Ishikawa (cell line): ENCODE measurements around the gene TMEM175.

Experiments used
- CEBPB ChIP-seq: IDR thresholded peaks from 2 replicates; pipeline ENCODE4 v1.6.1; 2012
- CREB1 ChIP-seq: IDR thresholded peaks from 2 replicates; pipeline ENCODE4 v1.6.1; 2012; ENCODE audit warnings: low read depth
- EGR1 ChIP-seq: IDR thresholded peaks from 2 replicates; pipeline ENCODE4 v1.6.1; 2012
- EP300 ChIP-seq: IDR thresholded peaks from 2 replicates; pipeline ENCODE4 v1.6.1; 2012; ENCODE audit warnings: borderline replicate concordance
- FOXM1 ChIP-seq: IDR thresholded peaks from 2 replicates; pipeline ENCODE4 v1.6.1; 2012; ENCODE audit warnings: low read depth, borderline replicate concordance
- NFIC ChIP-seq: IDR thresholded peaks from 2 replicates; pipeline ENCODE4 v1.6.1; 2012
- RAD21 ChIP-seq: IDR thresholded peaks from 2 replicates; pipeline ENCODE4 v1.6.1; 2012; ENCODE audit warnings: low read depth
- REST ChIP-seq: IDR thresholded peaks from 2 replicates; pipeline ENCODE4 v1.6.1; 2012; ENCODE audit warnings: low read depth, mild to moderate bottlenecking
- TAF1 ChIP-seq: IDR thresholded peaks from 2 replicates; pipeline ENCODE4 v1.6.1; 2012; ENCODE audit warnings: low read depth, mild to moderate bottlenecking
- TCF12 ChIP-seq: IDR thresholded peaks from 2 replicates; pipeline ENCODE4 v1.6.1; 2012; ENCODE audit warnings: low read depth
- TEAD4 ChIP-seq: IDR thresholded peaks from 2 replicates; pipeline ENCODE4 v1.6.1; 2012
- YY1 ChIP-seq: IDR thresholded peaks from 2 replicates; pipeline ENCODE4 v1.6.1; 2012; ENCODE audit warnings: low read depth
- ZBTB7A ChIP-seq: IDR thresholded peaks from 2 replicates; pipeline ENCODE4 v1.6.1; 2012; ENCODE audit warnings: low read depth
- TF ChIP-seq, protein P1 (sequence below): IDR thresholded peaks from 2 replicates; pipeline ENCODE4 v1.6.1; 2012
- TF ChIP-seq, protein P2 (sequence below): IDR thresholded peaks from 2 replicates; pipeline ENCODE4 v1.6.1; 2012

TMEM175 gene

DNA sequence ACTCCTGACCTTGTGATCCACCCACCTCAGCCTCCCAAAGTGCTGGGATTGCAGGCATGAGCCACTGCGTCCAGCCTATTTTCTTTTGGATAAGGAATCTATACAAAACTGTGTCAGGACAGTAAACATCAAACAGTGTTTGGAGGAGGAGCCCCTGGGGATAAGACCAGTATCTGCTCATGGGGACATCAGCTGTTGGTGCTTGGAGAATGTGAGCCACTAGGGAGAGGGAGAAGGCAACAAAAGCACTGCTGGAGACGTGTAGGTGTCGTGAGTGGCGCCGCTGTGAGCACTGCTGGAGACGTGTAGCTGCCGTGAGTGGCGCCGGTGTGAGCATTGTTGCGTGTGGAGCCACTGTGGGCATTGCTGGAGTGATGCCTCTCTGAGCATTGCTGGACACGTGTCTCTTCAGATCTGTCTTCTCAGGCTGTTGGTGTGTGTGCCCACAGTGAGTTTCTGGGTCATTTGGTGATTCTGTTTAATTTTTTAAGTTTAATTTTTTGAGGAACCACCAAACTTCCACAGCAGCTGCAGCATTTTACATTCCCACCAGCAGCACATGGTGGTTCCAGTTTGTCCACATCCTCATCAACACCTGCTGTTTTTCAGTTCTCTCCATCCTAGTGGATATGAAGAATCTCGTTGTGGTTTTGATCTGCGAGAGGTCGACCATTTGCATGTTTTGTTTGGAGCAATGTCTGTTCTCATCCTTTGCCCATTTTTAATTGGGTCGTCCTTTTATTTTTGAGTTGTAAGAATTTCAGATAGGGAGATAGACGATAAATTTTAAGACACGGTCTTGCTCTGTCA, 22.2 kb downstream of the TMEM175 start:
- TF ChIP-seq ZBTB7A, result no peak
- no peak for TF ChIP-seq EP300
- TF ChIP-seq, protein P1, sequence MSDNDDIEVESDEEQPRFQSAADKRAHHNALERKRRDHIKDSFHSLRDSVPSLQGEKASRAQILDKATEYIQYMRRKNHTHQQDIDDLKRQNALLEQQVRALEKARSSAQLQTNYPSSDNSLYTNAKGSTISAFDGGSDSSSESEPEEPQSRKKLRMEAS, result no peak
- TF ChIP-seq, protein P2, sequence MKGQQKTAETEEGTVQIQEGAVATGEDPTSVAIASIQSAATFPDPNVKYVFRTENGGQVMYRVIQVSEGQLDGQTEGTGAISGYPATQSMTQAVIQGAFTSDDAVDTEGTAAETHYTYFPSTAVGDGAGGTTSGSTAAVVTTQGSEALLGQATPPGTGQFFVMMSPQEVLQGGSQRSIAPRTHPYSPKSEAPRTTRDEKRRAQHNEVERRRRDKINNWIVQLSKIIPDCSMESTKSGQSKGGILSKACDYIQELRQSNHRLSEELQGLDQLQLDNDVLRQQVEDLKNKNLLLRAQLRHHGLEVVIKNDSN, result no peak
- TF ChIP-seq REST, result no peak
- TF ChIP-seq FOXM1, result no peak
- TF ChIP-seq TCF12, result no peak
- TF ChIP-seq YY1, result no peak
- no peak for TF ChIP-seq RAD21
- TF ChIP-seq NFIC, result no peak
- TF ChIP-seq CREB1, result no peak
- TF ChIP-seq TEAD4, result no peak

GRCh38 chr4:955161-955921, 23.1 kb downstream of the TMEM175 start:
- TF ChIP-seq, protein P1, result no peak
- TF ChIP-seq RAD21, result no peak
- TF ChIP-seq FOXM1, result no peak
- no peak for TF ChIP-seq TCF12
- no peak for TF ChIP-seq EP300
- no peak for TF ChIP-seq TEAD4

DNA sequence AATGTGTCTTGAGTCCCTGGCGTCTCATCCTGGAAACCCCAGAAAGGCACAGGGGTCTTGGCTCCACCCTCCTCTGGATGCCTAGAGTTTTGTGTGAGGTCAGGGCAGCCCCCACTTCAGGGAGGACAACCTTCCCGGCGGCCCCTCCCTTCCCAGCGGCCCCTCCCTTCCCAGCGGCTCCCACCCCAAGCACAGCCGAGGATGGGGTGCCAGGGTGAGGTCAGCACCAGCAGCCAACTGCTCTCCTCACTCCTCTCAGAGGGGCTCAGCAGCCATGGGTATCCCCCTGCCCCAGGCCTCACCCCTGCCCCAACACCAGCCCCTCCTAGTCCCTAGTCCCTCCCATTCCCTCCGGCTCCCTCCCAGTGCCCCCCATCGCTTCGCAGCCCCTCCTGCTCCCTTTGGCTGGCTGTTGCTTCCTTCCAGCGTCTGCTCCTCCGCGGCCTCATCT, 23.7 kb downstream of the TMEM175 start:
- no peak for TF ChIP-seq TCF12
- no peak for TF ChIP-seq ZBTB7A
- no peak for TF ChIP-seq CEBPB
- no peak for TF ChIP-seq YY1
- TF ChIP-seq RAD21, result no peak
- no peak for TF ChIP-seq CREB1
- no peak for TF ChIP-seq TEAD4
- TF ChIP-seq NFIC, result no peak

GRCh38 chr4:956531-957230, 24.4 kb downstream of the TMEM175 start:
- TF ChIP-seq NFIC (no peak), TCF12 (no peak), REST (no peak), TAF1 (no peak), CREB1 (no peak), YY1 (no peak), ZBTB7A (no peak), CEBPB (no peak), EP300 (no peak), RAD21 (no peak), EGR1 (no peak), TEAD4 (no peak), FOXM1 (no peak)
- TF ChIP-seq, protein P2, result no peak
- TF ChIP-seq, protein P1, result no peak

GRCh38 chr4:957231-957580, 24.9 kb downstream of the TMEM175 start:
- TF ChIP-seq REST (no peak), TCF12 (no peak), TEAD4 (no peak), TAF1 (no peak), CEBPB (no peak), RAD21 (no peak), EP300 (no peak), ZBTB7A (no peak), EGR1 (no peak)
- TF ChIP-seq, protein P2, result no peak
